Measurements from ENCODE around the gene ABHD17C.
A peak's percentile ranks its signal among the peaks of the same experiment; 100 is the strongest.
"Not testable (repeated sequence)": the region's sequence is repeated elsewhere in the genome, so short reads cannot be mapped to it uniquely, and the experiment has no call there.

ABHD17C gene

GRCh38 chr15:80695099-80695910, at the start of gene ABHD17C:
Gene ABHD17C, plus strand, starts transcription at chr15:80695310. Its CDS starts 120 bp downstream, at chr15:80695430.
- TF ChIP-seq POLR2AphosphoS5 (IDR thresholded peaks at IDR 0.05; ENCODE audit: borderline replicate concordance, low read depth, low read length), result no peak
- no peak for TF ChIP-seq EZH2 (IDR thresholded peaks at IDR 0.05)
- no peak for TF ChIP-seq FOXP2 (optimal IDR thresholded peaks at IDR 0.05; ENCODE audit: control extremely low read depth, extremely low read length, insufficient read depth)
- Histone ChIP-seq H3K27ac (no peak within 1 kb of the TSS), H3K9me3 (ENCODE audit: low read depth, low read length) (no peaks in the 10 kb centered on the region), H3K36me3 (ENCODE audit: insufficient read depth, low read length) (no peaks in the 10 kb centered on the region), H3K9ac (ENCODE audit: insufficient read length) (peak within 1 kb of the TSS; percentile 73), H3K4me3 (peak within 1 kb of the TSS; percentile 78)
- DNase-seq (ENCODE audit: low read depth, low spot score), result no peak

GRCh38 chr15:80645494-80646065, 49.5 kb upstream of the ABHD17C start:
- no peak for TF ChIP-seq FOXP2 (optimal IDR thresholded peaks at IDR 0.05; ENCODE audit: control extremely low read depth, extremely low read length, insufficient read depth)
- no peak for TF ChIP-seq POLR2AphosphoS5 (IDR thresholded peaks at IDR 0.05; ENCODE audit: borderline replicate concordance, low read depth, low read length)
- no peak for TF ChIP-seq EZH2 (IDR thresholded peaks at IDR 0.05)
- no peak overlapping the region for H3K9ac ChIP-seq (ENCODE audit: insufficient read length)
- no peak overlapping the region for H3K27ac ChIP-seq
- H3K4me3 ChIP-seq, result no peak overlapping the region
- H3K9me3 ChIP-seq (ENCODE audit: low read depth, low read length), result no peaks in the 10 kb centered on the region
- DNase-seq (ENCODE audit: low read depth, low spot score), result no peak
- H3K36me3 ChIP-seq (ENCODE audit: insufficient read depth, low read length), result no peaks in the 10 kb centered on the region

GRCh38 chr15:80647424-80647823, 47.7 kb upstream of the ABHD17C start:
- H3K27ac ChIP-seq, result not testable (repeated sequence)

GRCh38 chr15:80654299-80654698, 40.8 kb upstream of the ABHD17C start:
- Histone ChIP-seq H3K27ac (no peak overlapping the region), H3K9ac (ENCODE audit: insufficient read length) (no peak overlapping the region), H3K9me3 (ENCODE audit: low read depth, low read length) (no peaks in the 10 kb centered on the region), H3K36me3 (ENCODE audit: insufficient read depth, low read length) (no peaks in the 10 kb centered on the region), H3K4me3 (no peak overlapping the region)
- TF ChIP-seq EZH2 (IDR thresholded peaks at IDR 0.05), result no peak
- DNase-seq (ENCODE audit: low read depth, low spot score), result no peak

More at GRCh38 chr15:80647424-80647823, 47.7 kb upstream of the ABHD17C start:
- not testable (repeated sequence) for H3K9me3 ChIP-seq (ENCODE audit: low read depth, low read length); H3K4me3 ChIP-seq; H3K9ac ChIP-seq (ENCODE audit: insufficient read length); H3K36me3 ChIP-seq (ENCODE audit: insufficient read depth, low read length); DNase-seq (ENCODE audit: low read depth, low spot score)

GRCh38 chr15:80659375-80659774, 35.7 kb upstream of the ABHD17C start:
- no peak for TF ChIP-seq POLR2AphosphoS5 (IDR thresholded peaks at IDR 0.05; ENCODE audit: borderline replicate concordance, low read depth, low read length)
- no peak for TF ChIP-seq EZH2 (IDR thresholded peaks at IDR 0.05)
- TF ChIP-seq FOXP2 (optimal IDR thresholded peaks at IDR 0.05; ENCODE audit: control extremely low read depth, extremely low read length, insufficient read depth), result no peak
- H3K9ac ChIP-seq (ENCODE audit: insufficient read length), result no peak overlapping the region
- no peak overlapping the region for H3K4me3 ChIP-seq
- no peak for DNase-seq (ENCODE audit: low read depth, low spot score)
- no peak overlapping the region for H3K27ac ChIP-seq
- H3K9me3 ChIP-seq (ENCODE audit: low read depth, low read length), result no peaks in the 10 kb centered on the region
- no peaks in the 10 kb centered on the region for H3K36me3 ChIP-seq (ENCODE audit: insufficient read depth, low read length)

GRCh38 chr15:80660119-80660518, 35.0 kb upstream of the ABHD17C start:
- Histone ChIP-seq H3K36me3 (ENCODE audit: insufficient read depth, low read length) (no peaks in the 10 kb centered on the region), H3K4me3 (no peak overlapping the region), H3K27ac (no peak overlapping the region), H3K9me3 (ENCODE audit: low read depth, low read length) (no peaks in the 10 kb centered on the region), H3K9ac (ENCODE audit: insufficient read length) (no peak overlapping the region)
- DNase-seq (ENCODE audit: low read depth, low spot score), result no peak
- TF ChIP-seq POLR2AphosphoS5 (IDR thresholded peaks at IDR 0.05; ENCODE audit: borderline replicate concordance, low read depth, low read length) (no peak), FOXP2 (optimal IDR thresholded peaks at IDR 0.05; ENCODE audit: control extremely low read depth, extremely low read length, insufficient read depth) (no peak), EZH2 (IDR thresholded peaks at IDR 0.05) (no peak)

- Histone ChIP-seq H3K36me3 (ENCODE audit: insufficient read depth, low read length) (no peaks in the 10 kb centered on the region), H3K27ac (no peak overlapping the region), H3K4me3 (no peak overlapping the region), H3K9me3 (ENCODE audit: low read depth, low read length) (no peaks in the 10 kb centered on the region), H3K9ac (ENCODE audit: insufficient read length) (no peak overlapping the region)
- TF ChIP-seq FOXP2 (optimal IDR thresholded peaks at IDR 0.05; ENCODE audit: control extremely low read depth, extremely low read length, insufficient read depth), result no peak
- no peak for TF ChIP-seq EZH2 (IDR thresholded peaks at IDR 0.05)
- DNase-seq (ENCODE audit: low read depth, low spot score), result no peak
These were observed 33.0 kb upstream of the ABHD17C start for GRCh38 chr15:80662129-80662528.

- no peak overlapping the region for H3K27ac ChIP-seq
- TF ChIP-seq FOXP2 (optimal IDR thresholded peaks at IDR 0.05; ENCODE audit: control extremely low read depth, extremely low read length, insufficient read depth), result no peak
- TF ChIP-seq EZH2 (IDR thresholded peaks at IDR 0.05), result no peak
- no peaks in the 10 kb centered on the region for H3K36me3 ChIP-seq (ENCODE audit: insufficient read depth, low read length)
- H3K9me3 ChIP-seq (ENCODE audit: low read depth, low read length), result no peaks in the 10 kb centered on the region
- H3K9ac ChIP-seq (ENCODE audit: insufficient read length), result no peak overlapping the region
- no peak for DNase-seq (ENCODE audit: low read depth, low spot score)
- no peak overlapping the region for H3K4me3 ChIP-seq
These were observed 32.2 kb upstream of the ABHD17C start for GRCh38 chr15:80662757-80663553.

Measured in SK-N-MC (cell line).